Thyroid gland (tissue), 4 donors: ENCODE results near the gene NUDT21.

Source experiments
- CTCF ChIP-seq, 6 experiments: fragments of 200-600 bp in 3 of 6; fragments of 450-650 bp in 3 of 6; sonication (generic) in 3 of 6; IDR thresholded peaks; one replicate each; pipeline ENCODE4 v1.5.1; 2016 to 2019; ENCODE audit warnings: antibody characterized with exemption in 6 of 6, mild to moderate bottlenecking in 2 of 6, inconsistent platforms in 1 of 6, moderate library complexity in 1 of 6
- POLR2A ChIP-seq, 2 donors: fragments of 450-650 bp; IDR thresholded peaks; one replicate each; pipeline ENCODE4 v1.6.1; 2017; ENCODE audit warnings: antibody characterized with exemption in 2 of 2, mild to moderate bottlenecking in 2 of 2, moderate library complexity in 1 of 2

GRCh38 chr16:56420613-56421012 is 30.5 kb downstream of the NUDT21 start:
- TF ChIP-seq CTCF (IDR thresholded peaks at IDR 0.05) (no peak), POLR2A (IDR thresholded peaks at IDR 0.05) (no peak)
